Calu3 (cell line): ENCODE results near the gene NCAM2. TPM values are rescaled to one million over a fixed set of nuclear protein-coding genes. Genes with fewer than 3 reads are reported as not detected.

Source experiments
- BruUV-seq: library from RNA; stranded (reverse); fragments of 400-500 nt; replicated peaks from 2 replicates; lab custom pipeline; 2021; lab: Mats Ljungman, UMichigan
- CTCF ChIA-PET: fragments of 300-600 bp; sonication (Branson Sonifier 250); formaldehyde crosslinking; loops from one replicate; lab custom pipeline; 2022; ENCODE audit warnings: antibody characterized with exemption; lab: Charles Lee
- DNase-seq: peaks from one replicate; pipeline ENCODE4 v3.0.0; 2022
- H3K27ac Mint-ChIP-seq: one replicate; pipeline ENCODE4 v1.8.0; 2022; ENCODE audit warnings: mixed read lengths; ENCODE audit not compliant: unreplicated experiment
- H3K27me3 Mint-ChIP-seq: one replicate; pipeline ENCODE4 v1.8.0; 2022; ENCODE audit warnings: mixed read lengths; ENCODE audit not compliant: unreplicated experiment
- H3K36me3 Mint-ChIP-seq: one replicate; pipeline ENCODE4 v1.8.0; 2022; ENCODE audit warnings: mild to moderate bottlenecking, moderate library complexity, mixed read lengths; ENCODE audit not compliant: insufficient read depth, unreplicated experiment
- H3K4me1 Mint-ChIP-seq: one replicate; pipeline ENCODE4 v1.8.0; 2022; ENCODE audit warnings: mild to moderate bottlenecking, low read depth, mixed read lengths; ENCODE audit not compliant: unreplicated experiment
- H3K4me3 Mint-ChIP-seq: one replicate; pipeline ENCODE4 v1.8.0; 2022; ENCODE audit warnings: mild to moderate bottlenecking, low read depth, moderate library complexity, mixed read lengths; ENCODE audit not compliant: unreplicated experiment
- H3K9me3 Mint-ChIP-seq: one replicate; pipeline ENCODE4 v1.8.0; 2022; ENCODE audit warnings: low read depth, mixed read lengths; ENCODE audit not compliant: unreplicated experiment
- intact Hi-C: fragments of 100-400 bp; cut with micrococcal nuclease; formaldehyde crosslinking; loops from one replicate; pipeline ENCODE4 v1.10.0; 2022; ENCODE audit not compliant: unreplicated experiment
- total RNA-seq: library from RNA; stranded (reverse); gene quantifications from 2 replicates; pipeline ENCODE4 v1.2.3, GENCODE V29; 2022
- TF ChIP-seq, protein P1 (sequence below): fragments of 200-600 bp; IDR thresholded peaks from one replicate; pipeline ENCODE4 v1.8.0; 2022; ENCODE audit warnings: antibody characterized with exemption; ENCODE audit not compliant: unreplicated experiment

NCAM2 gene
- total RNA-seq, 1 experiment from 2014 or later = not detected

DNA sequence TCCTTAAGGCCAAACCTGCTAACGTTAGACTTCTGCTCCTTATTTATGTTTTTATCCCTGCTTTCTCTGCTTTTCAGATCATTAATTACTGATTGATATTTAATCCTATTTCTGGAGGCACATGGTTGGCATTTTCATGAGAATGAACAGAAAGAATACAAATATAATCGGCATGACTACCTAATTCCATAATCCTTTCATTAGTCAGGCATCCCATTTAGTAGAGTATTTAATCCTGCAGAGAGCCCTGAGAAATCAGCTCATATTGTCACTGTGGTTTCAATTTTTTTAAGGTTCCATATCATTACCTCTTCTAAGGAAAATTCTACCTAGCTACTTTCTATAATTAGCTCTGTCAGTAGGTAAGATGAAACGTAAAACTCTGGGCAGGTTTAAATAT lies 238.8 kb downstream of the NCAM2 start:
- Mint-ChIP-seq H3K27ac (no peak overlapping the region), H3K4me3 (no peak overlapping the region), H3K9me3 (peaks cover 2% of the 10 kb centered on the region), H3K4me1 (no peaks in the 10 kb centered on the region), H3K36me3 (no peaks in the 10 kb centered on the region), H3K27me3 (no peaks in the 10 kb centered on the region)
- TF ChIP-seq, protein P1, sequence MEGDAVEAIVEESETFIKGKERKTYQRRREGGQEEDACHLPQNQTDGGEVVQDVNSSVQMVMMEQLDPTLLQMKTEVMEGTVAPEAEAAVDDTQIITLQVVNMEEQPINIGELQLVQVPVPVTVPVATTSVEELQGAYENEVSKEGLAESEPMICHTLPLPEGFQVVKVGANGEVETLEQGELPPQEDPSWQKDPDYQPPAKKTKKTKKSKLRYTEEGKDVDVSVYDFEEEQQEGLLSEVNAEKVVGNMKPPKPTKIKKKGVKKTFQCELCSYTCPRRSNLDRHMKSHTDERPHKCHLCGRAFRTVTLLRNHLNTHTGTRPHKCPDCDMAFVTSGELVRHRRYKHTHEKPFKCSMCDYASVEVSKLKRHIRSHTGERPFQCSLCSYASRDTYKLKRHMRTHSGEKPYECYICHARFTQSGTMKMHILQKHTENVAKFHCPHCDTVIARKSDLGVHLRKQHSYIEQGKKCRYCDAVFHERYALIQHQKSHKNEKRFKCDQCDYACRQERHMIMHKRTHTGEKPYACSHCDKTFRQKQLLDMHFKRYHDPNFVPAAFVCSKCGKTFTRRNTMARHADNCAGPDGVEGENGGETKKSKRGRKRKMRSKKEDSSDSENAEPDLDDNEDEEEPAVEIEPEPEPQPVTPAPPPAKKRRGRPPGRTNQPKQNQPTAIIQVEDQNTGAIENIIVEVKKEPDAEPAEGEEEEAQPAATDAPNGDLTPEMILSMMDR = no peak
- DNase-seq = no peak
- BruUV-seq = no TSS peak
- intact Hi-C loops = no loop called here
- CTCF ChIA-PET = no interaction called here

DNA sequence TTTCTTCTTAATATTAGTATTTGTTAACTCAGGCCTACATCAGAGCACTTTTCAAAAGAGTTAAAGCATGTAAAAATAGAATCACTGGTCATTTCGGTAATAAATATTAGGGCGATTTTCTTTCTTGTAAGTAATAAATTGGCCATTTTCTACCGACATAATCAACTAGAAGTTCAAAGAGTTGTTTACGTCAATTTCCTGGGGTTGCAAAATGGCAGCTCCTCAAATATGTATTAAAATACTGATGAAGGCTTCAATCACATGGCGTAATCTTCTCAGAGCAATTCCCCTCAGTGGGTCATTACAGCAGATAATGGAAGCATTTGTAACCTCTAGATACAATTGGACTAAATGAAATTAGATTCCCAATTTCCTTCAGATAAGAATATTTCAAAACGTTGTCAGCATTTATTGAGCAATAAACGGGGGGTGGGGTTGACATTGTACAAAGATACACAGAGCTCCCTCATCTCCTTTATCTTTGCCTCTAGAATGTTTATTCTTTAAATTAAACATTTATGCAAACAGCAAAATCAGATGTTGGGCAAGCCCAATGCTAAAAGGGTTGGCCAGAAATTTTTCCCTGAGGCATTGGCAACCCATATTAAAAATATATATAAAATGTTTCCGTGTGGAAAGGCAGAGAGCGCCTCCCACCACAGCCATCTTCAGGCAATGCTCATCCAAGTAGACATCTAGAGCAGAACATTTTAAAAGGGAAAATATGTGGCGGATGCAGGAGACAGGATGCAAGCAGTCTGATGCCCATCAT lies 240.6 kb downstream of the NCAM2 start:
- H3K27ac Mint-ChIP-seq = no peak overlapping the region
- no peaks in the 10 kb centered on the region for H3K36me3 Mint-ChIP-seq
- no peak overlapping the region for H3K4me3 Mint-ChIP-seq
- no TSS peak for BruUV-seq
- TF ChIP-seq, protein P1 = no peak
- no peaks in the 10 kb centered on the region for H3K27me3 Mint-ChIP-seq
- H3K9me3 Mint-ChIP-seq = peaks cover 6% of the 10 kb centered on the region
- CTCF ChIA-PET = no interaction called here
- no peak for DNase-seq
- intact Hi-C loops = no loop called here
- H3K4me1 Mint-ChIP-seq = no peaks in the 10 kb centered on the region

DNA sequence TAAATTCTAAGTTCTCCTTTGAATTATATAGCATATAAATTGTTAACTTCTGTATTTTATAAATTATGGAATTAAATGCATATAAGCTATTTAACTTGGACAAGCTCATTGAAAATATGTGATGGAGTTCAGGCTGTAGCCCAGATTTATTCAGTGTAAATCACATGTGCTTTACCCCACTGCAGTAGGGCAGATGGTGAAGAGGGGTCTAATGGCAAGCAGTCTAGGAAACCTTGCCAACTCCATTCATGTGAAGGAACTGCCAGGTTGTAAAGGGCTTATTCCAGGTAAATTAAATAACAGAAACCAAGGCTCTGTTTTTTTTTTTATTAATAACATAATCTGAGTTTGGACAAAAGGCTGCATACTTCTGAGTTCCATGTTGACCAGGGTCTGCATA lies 243.2 kb downstream of the NCAM2 start:
- Mint-ChIP-seq H3K4me3 (no peak overlapping the region), H3K27ac (no peak overlapping the region), H3K36me3 (no peaks in the 10 kb centered on the region), H3K4me1 (no peaks in the 10 kb centered on the region), H3K27me3 (no peaks in the 10 kb centered on the region), H3K9me3 (peaks cover 14% of the 10 kb centered on the region)
- DNase-seq = no peak
- intact Hi-C loops = no loop called here
- TF ChIP-seq, protein P1 = no peak
- no TSS peak for BruUV-seq
- CTCF ChIA-PET = no interaction called here

DNA sequence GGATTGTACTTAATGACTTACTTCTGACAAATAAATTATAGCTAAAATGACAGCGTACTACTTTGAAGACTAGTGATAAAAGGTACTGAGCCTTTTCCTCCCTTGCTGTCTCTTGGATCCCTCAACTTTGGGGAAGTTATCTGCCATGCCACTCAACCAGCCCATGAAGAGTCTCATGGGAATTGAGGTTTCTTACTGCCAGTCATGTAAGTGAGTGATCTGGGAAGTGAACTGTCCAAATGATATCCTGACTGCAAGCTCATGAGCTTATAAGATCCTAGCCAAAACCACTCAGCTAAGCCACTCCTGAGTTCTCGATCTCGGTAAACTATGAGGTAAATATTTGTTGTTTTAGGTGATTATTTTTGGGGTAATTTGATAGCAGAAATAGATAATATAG lies 247.8 kb downstream of the NCAM2 start:
- Mint-ChIP-seq H3K9me3 (peaks cover 12% of the 10 kb centered on the region), H3K36me3 (no peaks in the 10 kb centered on the region), H3K27me3 (no peaks in the 10 kb centered on the region), H3K27ac (no peak overlapping the region), H3K4me1 (no peaks in the 10 kb centered on the region), H3K4me3 (no peak overlapping the region)
- no TSS peak for BruUV-seq
- intact Hi-C loops = no loop called here
- no peak for DNase-seq
- CTCF ChIA-PET = no interaction called here
- TF ChIP-seq, protein P1 = no peak
